C1 segment of cervical spinal cord (tissue), 14 donors: ENCODE results near the gene TOB1.

Experiments
- DNase-seq, 14 donors: peaks; one replicate each; lab custom pipeline; 2025; lab: John Stamatoyannopoulos, UW

TOB1 gene

GRCh38 chr17:50866261-50866949, at the start of gene TOB1:
TSS of gene TOB1 (minus strand) at chr17:50866354. CDS start at chr17:50864017, 2,337 bp downstream.
- peak; percentile 86 to 99 (median 98) for DNase-seq

GRCh38 chr17:50914505-50915063, 48.4 kb upstream of the TOB1 start:
- DNase-seq, result no peak

- no peak for DNase-seq
Measured at GRCh38 chr17:50913120-50913519, 47.0 kb upstream of the TOB1 start.

GRCh38 chr17:50911890-50912289, 45.7 kb upstream of the TOB1 start:
- DNase-seq, result no peak

- DNase-seq, result no peak
Measured at GRCh38 chr17:50911450-50911849, 45.3 kb upstream of the TOB1 start.

- DNase-seq, result no peak
Measured at GRCh38 chr17:50909765-50910605, 43.8 kb upstream of the TOB1 start.

- peak in 1 of 14 donors; percentile 28 for DNase-seq
Measured at GRCh38 chr17:50908860-50909764, 43.0 kb upstream of the TOB1 start.

GRCh38 chr17:50908140-50908859, 42.1 kb upstream of the TOB1 start:
- DNase-seq, result no peak

- DNase-seq, result no peak
Measured at GRCh38 chr17:50906443-50906842, 40.3 kb upstream of the TOB1 start.

- no peak for DNase-seq
Measured at GRCh38 chr17:50905460-50905803, 39.3 kb upstream of the TOB1 start.

GRCh38 chr17:50904518-50905459, 38.6 kb upstream of the TOB1 start:
- peak in 12 of 14 donors; percentile 20 to 86 (median 65) for DNase-seq

- no peak for DNase-seq
Measured at GRCh38 chr17:50903604-50904517, 37.7 kb upstream of the TOB1 start.

- DNase-seq, result no peak
Measured at GRCh38 chr17:50902372-50903353, 36.5 kb upstream of the TOB1 start.

- DNase-seq, result no peak
Measured at GRCh38 chr17:50900383-50900892, 34.3 kb upstream of the TOB1 start.

GRCh38 chr17:50899559-50900319, 33.6 kb upstream of the TOB1 start:
- DNase-seq, result no peak

GRCh38 chr17:50899005-50899460, 32.9 kb upstream of the TOB1 start:
- no peak for DNase-seq
